Stimulated activated CD8-positive, alpha-beta memory T cell treated with anti-CD3 and anti-CD28 coated beads, Interleukin-7, amount 100 ng/mL, for 24 hours (primary cell): ENCODE data around the gene USP32.
"Not testable (repeated sequence)": the region's sequence is repeated elsewhere in the genome, so short reads cannot be mapped to it uniquely, and the experiment has no call there.

Experiments used
- DNase-seq: peaks from one replicate; pipeline ENCODE4 v3.0.0-alpha.2; 2020; ENCODE audit warnings: low read depth

The USP32 gene

DNA sequence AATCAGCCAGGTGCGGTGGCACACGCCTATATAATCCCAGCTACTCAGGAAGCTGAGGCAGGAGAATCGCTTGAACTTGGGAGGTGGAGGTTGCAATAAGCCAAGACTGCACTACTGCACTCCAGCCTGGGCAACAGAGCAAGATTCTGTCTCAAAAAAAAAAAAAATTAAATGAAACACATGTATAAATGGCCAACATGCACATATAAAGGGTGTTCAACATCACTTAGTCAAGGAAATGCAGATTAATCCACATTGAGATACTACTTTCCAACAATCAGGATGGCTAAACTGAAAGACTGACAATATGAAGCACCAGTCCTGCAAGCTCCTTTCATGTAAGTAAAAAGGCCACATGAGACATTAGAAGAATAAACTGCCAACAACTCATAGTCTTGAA lies 20.5 kb downstream of the USP32 start:
- DNase-seq, result no peak

DNA sequence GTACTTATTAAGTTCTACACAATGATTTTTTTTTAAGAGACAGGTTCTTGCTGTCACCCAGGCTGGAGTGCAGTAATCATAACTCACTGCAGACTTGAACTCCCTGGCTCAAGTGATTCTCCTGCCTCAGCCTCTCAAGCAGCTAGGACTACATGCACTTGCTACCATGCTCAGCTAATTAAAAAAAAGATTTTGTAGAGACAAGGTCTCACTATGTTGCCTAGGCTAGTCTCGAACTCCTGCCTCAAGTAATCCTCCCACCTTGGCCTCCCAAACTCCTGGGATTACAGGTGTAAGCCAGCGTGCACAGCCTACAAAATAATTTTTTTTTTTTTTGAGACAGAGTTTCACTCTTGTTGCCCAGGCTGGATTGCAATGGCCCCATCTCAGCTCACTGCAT lies 22.2 kb downstream of the USP32 start:
- no peak for DNase-seq

DNA sequence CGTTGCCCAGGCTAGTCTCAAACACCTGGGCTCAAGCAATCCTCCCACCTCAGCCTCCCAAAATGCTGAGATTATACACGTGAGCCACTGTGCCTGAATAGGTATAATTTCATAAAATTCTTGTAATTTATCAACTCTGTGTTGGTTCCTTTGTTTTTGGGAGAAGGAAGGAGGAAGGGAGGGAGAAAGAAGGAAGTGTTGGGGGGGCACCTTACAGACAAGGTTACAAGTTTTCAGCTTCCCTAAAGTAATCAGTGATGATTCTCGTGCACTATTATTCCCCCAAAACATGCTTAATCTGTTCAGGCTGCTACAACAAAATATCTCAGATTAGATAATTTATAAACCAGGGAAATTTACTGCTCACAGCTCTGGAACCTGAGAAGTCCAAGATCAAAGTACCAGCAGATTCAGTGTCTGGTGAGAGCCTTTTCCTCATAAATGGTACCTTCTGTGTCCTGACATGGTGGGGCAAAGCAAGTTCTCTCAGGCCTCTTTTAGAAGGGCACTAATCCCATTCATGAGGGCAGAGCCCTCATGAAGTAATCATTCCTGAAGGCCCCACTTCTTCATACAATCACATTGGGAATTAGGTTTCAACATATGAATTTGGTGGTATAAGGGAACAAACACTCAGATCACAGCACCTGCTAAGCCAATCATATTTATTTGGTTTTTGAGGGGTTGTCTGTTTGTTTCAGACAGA lies 28.1 kb downstream of the USP32 start:
- no peak for DNase-seq

DNA sequence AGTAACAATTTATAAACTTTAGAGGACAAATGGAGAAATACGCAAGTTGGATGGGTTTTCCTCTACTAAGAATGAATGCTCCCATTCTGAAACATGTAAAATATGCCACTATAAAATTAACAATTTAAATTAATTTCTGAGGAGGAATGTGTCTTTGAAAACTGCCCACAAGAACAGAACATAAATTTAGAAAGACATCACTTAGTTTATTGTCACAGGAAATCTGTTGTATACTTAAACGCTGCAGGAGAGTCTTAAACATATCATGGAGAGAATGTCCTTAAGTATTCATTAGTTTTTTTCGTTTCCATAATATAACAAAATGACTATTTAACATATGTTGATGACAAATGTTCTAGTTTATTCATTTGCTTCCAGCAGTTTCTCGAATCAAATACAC lies 29.6 kb downstream of the USP32 start:
- DNase-seq, result no peak

DNA sequence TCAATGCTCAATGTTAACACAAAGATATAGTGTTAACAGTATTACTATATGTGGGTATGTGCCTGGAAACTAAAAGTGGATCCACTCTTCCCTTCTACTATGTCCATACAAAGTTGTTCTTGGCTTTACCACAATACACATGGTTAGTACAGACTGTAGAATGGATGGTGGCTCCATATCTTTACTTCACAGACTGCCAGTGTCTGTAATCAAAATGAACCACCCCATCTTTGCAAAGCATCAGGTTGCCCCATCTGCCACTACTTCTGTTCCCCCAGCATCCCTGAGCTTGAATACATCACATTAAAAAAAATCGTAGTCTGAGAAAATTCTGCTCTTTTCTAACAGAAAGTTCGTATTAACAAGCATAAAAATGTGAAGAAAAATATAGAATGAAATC lies 30.0 kb downstream of the USP32 start:
- no peak for DNase-seq

DNA sequence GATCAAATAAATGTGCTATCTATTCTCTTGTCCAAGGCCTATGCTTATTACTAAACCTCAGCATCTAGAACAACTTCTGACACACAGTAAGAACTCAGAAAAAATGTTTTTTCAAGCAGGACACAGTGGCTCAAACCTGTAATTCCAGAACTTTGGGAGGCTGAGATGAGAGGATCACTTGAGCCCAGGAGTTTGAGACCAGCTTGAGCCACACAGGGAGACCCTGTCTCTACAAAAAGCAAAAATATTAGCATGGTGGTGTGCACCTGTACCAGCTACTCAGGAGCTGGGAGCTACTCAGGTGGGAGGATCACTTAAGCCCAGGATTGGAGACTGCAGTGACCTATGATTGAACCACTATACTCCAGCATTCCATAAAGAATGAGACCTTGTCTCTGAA lies 32.5 kb downstream of the USP32 start:
- DNase-seq, result no peak

DNA sequence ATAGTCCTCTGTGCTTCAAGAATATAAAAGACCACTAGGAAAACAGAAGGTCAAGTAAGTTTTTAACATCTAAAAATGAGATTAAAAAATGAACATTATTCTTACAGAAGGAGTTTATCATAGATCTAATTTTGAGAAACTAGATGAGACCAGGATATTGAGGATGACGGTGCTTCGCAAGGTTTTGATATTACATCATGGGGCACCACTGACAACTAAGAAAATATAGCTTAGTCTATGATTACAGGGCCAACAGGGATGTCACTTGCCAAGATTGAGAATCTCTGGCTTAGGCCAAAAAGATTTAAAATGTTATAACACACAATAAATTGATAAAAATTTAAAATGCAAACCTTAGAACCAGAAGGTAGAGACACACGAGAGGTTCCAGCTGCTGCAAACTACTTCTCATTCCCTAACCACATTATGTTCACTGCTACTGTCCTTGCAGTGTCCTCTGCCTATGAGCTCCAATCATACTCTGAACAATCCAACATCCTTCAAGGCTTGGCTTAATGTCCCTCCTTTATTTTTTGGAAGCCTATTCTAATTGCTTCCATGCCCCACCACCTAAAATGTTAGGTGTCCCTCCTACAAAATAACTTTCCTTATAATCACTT lies 33.2 kb downstream of the USP32 start:
- DNase-seq, result no peak

DNA sequence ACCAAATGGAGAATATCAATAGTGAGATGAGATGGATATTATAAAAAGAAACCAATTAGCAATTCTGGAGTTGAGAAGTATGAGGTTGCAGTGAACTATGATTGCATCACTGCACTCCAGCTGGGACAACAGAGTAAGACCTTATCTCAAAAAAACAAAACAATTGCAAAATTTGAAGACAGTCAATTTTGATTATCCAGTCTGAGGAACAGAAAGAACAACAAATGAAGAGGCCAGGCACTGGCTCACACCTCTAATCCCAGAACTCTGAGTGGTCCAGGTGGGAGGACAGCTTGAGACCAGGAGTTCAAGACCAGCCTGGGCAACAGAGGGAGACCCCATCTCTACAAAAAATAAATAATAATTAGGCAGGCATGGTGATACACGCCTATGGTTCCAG lies 35.0 kb downstream of the USP32 start:
- DNase-seq, result no peak

DNA sequence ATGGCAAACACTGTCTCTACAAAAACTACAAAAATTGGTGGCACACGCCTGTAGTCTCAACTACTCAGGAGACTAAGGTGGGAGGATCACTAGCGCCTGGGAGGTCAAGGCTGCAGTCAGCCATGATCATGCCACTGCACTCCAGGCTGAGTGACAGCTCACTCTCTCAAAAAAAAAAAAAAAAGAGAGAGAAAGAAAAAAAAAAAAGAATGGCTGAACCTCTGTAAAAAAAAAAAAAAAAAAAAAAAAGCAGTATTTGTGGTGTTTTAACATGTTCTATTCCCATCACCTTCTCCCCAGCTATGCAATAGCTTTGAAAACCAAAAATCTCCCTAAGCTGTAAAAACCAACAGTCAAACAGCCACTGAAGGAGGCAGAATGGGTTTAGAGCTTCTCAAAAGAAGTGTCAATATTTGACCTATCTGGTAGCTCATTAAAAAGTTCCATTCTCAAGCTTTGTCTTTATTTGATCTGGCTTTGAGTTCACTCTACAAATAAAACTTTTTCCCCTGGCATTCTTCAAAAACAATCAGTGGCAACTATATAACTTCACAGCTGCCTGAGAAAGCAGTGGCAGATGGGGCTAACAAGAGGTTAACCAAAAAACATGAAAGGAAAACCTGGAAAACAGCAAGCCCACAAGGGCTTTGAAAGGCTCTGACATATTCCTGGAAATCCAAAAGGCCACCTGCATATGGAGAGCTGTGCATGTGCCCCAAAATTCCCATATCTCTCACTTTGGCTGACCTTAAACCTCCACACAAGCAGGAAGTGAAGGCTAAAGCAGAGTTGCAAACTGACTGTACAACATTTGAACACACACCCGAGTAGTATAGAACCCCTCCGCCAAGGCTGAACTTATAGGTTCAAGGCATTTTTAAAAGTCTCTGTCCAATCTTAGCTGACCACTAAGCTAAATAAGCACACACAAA lies 36.0 kb downstream of the USP32 start:
- no peak for DNase-seq

DNA sequence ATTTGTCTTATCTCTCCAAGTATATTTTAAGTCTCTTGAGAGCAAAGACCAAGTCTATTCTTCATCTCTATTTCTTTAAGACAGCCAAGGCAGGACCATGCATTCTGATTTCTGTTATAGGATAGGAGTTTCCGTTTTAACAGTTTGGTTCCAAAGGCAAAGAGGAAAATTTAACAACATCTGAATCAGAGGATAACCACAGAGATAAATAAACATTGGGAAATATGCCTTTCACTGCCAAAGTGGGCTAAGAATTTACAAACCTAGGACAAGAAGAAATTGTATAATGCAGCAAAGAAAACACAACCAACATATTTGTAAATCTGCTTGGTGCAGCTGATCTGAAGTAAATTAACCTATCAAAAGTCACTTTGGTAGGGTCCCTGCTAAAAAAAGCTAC lies 37.7 kb downstream of the USP32 start:
- DNase-seq, result no peak

DNA sequence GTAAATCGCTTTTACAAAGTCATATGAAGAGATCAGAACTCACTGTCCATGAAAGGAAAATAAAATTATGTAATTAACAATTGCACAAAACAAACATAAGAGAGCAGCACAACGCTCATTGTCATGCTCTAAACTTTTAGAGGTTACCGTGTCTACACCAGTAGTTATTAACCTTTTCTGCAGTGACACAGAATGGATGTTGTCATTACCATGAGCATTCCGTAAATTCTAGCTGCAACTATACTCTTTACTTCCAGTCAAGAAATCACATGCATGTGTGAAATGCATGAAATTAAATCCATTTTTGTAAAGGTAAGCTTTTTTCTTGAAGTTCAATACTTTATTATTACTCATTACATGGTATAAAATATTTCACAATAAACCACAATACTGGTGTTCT lies 38.2 kb downstream of the USP32 start:
- no peak for DNase-seq

DNA sequence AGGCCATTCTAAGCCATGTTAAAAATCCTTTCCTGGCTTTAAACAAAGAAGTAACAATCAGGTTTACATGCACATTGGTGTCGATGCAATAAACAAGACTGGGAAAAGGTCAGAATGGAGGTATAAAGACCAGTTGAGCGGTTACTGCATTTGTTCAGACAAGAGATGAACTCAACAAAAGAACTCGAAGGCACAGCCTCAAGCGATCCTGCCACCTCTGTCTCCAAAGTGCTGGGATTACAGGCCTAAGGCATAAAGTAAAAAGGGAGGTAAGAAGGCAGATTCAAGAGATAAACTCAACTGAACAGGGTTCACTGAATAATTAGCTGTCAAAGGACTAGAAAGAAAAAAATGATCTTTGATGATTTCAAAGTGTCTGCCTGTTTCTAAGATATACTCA lies 39.4 kb downstream of the USP32 start:
- DNase-seq, result no peak

DNA sequence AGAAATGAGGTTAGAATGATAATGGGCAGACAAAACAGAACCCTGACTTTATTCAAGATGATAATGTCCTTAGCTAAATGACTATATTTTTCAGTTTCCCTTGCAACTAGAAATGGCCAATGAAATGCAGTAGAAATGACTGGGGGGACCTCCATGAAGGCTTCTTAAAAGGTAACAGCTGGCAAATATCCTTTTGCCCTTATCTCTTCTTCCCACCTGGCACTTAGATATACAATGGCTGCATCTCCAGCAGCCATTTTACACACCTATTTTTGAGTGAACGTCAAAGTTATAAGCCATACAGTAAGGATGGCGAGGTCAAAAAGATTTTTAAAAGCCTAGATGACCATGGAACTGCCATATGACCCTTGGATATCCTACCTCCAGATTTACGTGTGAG lies 39.9 kb downstream of the USP32 start:
- no peak for DNase-seq

DNA sequence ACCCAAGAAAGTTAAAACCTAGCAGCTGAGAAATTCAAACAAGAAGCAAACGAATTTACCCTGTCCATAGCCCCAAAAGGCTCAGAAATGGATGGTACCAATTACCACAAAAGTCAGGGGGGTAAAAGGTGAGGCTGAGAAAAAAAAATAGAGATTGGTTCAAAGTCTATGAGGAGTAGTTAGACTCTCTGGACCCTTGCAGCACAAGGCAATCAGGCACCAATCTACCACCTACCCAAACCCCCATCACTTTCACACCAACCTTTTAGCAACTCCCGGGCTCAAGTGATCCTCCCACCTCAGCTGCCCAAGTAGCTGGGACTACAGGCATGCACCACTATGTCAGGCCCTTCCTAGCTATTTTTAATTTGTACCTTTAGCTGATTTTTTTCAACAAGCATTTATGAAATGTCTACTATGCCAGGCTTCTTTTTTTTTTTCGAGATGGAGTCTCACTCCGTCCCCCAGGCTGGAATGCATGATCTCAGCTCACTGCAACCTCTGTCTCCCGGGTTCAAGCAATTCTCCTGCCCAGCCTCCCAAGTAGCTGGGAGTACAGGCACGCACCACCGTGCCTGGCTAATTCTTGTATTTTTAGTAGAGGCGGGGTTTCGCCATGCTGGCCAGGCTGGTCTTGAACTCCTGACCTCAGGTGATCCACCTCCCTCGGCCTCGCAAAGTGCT lies 40.8 kb downstream of the USP32 start:
- DNase-seq, result no peak

DNA sequence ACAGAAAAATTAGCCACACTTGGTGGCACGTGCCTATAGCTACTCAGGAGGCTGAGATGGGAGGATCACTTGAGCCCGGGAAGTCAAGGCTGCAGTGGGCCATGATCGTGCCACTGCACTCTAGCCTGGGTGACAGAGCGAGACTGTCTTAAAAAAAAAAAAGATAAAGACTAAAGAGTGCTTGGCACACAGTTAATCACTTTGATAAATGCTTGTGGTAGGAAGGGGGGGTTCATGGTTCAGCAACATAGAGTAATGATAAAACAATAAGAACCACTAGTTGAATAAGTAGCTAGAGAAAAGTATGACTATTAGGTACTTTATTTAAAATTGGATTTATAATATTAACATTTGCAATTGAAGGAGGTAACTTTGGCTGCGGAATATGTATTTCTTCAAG lies 43.3 kb downstream of the USP32 start:
- DNase-seq, result no peak

DNA sequence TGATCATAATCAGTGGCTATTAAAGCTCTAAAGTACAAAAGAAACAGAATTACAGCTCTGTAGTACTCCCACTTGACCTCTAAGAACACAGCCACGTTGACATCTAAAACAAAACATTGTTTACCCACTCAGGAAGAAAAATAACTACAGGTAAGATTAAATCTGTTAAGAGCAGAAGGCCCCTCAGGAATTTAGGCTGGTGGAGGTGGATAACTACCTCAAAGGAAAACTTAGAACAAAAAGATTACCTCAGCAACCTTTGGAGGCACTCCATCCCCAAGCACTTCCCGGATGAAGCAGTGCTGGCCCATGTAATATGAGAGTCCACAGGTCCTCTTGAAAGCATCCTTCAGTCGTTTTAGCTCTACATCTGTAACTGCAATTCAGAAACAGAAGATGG lies 46.7 kb downstream of the USP32 start:
- no peak for DNase-seq

DNA sequence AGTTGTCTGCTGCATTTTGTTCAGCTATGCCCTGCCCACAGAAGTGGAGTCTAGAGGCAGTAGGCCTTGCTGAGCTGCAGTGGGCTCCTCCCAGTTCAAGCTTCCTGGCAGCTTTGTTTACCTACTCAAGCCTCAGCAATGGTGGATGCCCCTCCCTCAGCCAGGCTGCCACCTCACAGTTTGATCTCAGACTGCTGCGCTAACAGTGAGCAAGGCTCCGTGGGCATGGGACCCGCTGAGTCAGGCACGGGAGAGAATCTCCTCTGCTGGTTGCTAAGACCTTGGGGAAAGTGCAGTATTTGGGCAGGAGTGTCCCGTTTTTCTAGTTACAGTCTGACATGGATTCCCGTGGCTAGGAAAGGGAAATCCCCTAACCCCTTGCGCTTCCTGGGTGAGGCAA lies 49.4 kb downstream of the USP32 start:
- not testable (repeated sequence) for DNase-seq

DNA sequence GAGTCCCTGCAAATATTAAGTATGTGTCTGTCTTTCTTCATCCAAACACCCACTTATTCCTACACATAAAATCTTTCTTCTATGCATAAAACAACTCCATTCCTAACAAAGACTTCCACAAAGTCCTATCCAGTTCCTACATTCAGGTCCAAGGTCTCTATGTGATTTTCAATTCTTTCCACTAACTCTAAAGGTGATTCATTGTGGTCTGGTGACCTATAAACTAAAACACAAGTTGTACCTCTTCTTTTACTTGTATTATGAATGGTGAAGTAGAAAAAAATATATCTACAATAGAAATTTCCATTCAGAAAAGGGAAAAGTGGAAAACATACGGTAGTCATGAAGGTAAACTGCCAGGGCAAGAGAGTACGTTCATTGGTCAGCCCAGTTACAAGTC lies 56.6 kb downstream of the USP32 start:
- no peak for DNase-seq

DNA sequence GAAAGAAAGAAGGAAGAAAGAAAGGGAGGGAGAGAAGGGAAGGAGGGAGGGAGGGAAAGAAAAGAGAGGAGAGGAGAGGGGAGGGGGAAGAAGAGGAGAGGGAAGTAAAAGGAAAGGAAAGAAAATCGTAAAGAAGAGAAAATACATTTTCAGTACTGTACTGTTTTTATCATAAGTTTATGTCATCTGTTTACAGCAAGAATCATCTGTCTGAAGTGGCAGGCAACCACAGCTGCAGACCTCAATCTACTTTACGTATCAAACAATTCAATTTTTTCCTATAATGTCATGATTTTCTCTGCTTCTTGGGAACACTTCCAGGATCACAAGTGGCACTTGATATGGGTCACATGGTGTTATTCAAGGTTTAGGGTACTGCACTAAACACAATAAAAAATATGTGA lies 58.3 kb downstream of the USP32 start:
- DNase-seq, result no peak

DNA sequence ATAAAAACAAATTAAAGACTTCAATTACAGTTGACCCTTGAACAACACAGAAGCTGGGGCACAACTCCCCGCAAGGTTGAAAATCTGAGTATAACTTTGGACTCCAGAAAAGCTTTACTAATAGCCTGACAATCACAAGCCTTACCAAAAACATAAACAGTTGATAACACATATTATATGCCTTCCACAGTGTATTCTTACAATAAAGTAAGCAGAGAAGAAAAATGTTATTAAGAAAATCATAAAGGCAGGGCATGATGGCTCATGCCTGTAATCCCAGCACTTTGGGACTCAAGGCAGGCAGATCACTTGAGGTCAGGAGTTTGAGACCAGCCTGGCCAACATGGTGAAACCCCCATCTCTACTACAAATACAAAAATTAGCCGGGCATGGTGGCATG lies 58.9 kb downstream of the USP32 start:
- DNase-seq, result not testable (repeated sequence)

DNA sequence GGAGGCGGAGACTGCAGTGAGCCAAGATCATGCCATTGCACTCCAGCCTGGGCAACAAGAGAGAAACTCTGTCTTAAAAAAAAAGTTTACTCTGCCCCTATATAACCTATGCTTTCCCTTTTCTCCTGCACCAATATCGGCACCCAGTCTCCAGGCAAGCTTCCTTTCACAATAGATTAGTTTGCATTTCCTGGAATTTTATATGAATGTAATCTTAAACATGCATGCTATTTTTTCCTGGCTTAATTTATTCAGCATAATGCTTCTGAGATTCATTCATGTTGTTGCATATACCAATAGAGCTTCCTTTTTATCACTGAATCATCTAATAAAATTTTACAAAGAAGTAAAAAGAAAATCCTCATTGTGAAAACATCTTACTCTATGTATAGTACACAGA lies 59.4 kb downstream of the USP32 start:
- no peak for DNase-seq

DNA sequence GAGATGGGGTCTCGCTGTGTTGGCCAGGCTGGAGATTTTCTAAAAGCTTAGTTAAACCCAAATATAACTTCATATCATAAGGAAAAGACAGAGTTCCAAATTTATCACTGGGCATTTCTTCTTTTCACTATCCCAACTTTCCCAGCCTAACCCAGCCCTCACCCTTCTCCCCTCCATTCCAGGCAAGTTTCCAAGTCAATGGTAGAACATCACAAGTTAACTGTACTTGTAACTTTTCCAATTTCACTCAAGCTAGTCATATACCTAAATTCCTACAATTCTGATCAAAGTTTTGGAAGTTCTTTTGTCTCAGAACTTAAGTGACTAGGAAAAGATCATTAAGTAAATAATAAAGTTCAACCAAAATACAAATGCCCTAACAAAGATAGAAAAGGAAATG lies 61.2 kb downstream of the USP32 start:
- DNase-seq, result no peak

DNA sequence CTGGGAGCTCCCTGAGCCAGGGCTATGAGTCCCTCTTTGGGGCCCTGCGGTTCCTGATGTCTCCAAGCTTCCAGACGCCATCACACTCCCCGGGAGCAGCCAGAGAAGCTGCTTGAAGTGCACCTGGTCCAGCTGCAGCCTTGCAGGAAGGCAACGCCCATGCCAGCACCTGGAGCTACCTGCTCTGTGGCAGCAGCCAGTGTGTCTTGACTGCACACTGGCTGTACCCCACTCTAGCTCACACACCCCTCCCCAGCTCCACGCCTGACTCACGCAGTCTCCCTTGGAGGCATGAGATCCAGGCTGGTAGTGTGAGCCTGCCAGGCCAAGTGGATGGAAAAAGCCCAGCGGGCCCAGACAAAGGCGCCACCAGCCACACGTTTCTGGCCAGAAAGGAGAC lies 63.3 kb downstream of the USP32 start:
- no peak for DNase-seq
